ENCODE results near the gene SRPK2.

DNA sequence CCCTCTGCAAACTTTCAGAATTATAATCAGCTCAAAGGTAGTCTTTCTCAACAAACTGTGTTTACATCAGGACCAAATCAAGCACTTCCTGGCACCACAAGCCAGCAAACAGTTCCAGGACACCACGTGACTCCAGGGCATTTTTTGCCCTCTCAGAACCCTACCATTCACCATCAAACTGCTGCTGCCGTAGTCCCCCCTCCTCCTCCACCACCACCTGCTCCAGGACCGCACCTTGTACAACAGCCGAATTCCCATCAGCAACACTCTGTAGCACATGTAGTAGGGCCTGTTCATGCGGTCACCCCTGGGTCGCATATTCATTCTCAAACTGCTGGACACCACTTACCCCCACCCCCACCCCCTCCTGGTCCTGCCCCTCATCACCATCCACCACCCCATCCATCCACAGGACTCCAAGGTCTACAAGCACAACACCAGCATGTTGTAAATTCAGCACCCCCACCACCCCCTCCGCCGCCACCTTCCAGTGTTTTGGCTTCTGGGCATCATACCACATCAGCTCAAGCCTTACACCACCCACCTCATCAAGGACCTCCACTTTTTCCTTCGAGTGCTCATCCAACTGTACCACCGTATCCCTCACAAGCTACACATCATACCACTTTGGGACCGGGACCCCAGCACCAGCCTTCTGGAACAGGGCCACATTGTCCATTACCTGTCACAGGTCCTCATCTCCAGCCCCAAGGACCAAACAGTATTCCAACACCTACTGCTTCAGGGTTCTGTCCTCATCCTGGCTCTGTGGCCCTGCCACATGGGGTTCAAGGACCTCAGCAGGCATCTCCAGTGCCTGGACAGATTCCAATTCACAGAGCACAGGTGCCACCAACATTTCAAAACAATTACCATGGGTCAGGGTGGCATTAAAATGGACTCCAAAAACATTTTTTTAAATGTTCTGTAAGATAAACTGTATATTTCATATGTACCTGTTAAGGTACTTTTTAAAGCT, 276.0 kb downstream of the SRPK2 start:
- TF ChIP-seq TAF1 (IDR thresholded peaks at IDR 0.05; ENCODE audit: low read depth, low read length): no peak
- peak; percentile 58 for TF ChIP-seq POLR2A (IDR thresholded peaks at IDR 0.05; ENCODE audit: low read depth, low read length)
- peak; percentile 34; the same call in 1 of the 2 replicates for TF ChIP-seq POLR2AphosphoS5 (IDR thresholded peaks at IDR 0.05; ENCODE audit: low read depth, low read length)
